Breast epithelium (tissue), 4 donors: ENCODE data around the gene ADAM23. TPM values are rescaled to one million over a fixed set of nuclear protein-coding genes. Genes with fewer than 3 reads are reported as not detected.

Experiments
- DNase-seq, 2 donors: peaks; one replicate each; pipeline ENCODE4 v3.0.0-alpha.2; 2019; ENCODE audit warnings: low spot score in 2 of 2
- H3K27ac ChIP-seq, 2 donors: fragments of 200-600 bp; sonication (generic) in 1 of 2; one replicate each; pipeline ENCODE4 v1.5.1; 2016 to 2019; ENCODE audit warnings: mild to moderate bottlenecking in 1 of 2
- H3K27me3 ChIP-seq, 2 donors: fragments of 200-600 bp; sonication (generic) in 1 of 2; one replicate each; pipeline versions ENCODE4 v1.5.1 to v1.6.0; 2017 to 2019; ENCODE audit warnings: control low read depth in 1 of 2, mild to moderate bottlenecking in 1 of 2
- H3K36me3 ChIP-seq: fragments of 200-600 bp; one replicate; pipeline ENCODE4 v1.5.1; 2019
- H3K4me1 ChIP-seq, 2 donors: fragments of 200-600 bp; sonication (generic); one replicate each; pipeline ENCODE4 v1.5.1; 2016 to 2019; ENCODE audit warnings: control low read depth in 1 of 2
- H3K4me3 ChIP-seq, 3 donors: fragments of 200-600 bp; sonication (generic); 1 replicate in 2 of 3; 2 replicates in 1 of 3; pipeline ENCODE4 v1.5.1; 2016 to 2019; ENCODE audit warnings: mild to moderate bottlenecking in 3 of 3, moderate library complexity in 2 of 3
- H3K9me3 ChIP-seq, 2 donors: fragments of 200-600 bp; sonication (generic) in 1 of 2; one replicate each; pipeline ENCODE4 v1.5.1; 2016 to 2019; ENCODE audit warnings: control low read depth in 1 of 2
- POLR2A ChIP-seq: fragments of 450-650 bp; IDR thresholded peaks from one replicate; pipeline ENCODE4 v1.6.1; 2016; ENCODE audit warnings: antibody characterized with exemption, mild to moderate bottlenecking, moderate library complexity
- POLR2AphosphoS5 ChIP-seq, 3 donors: sonication (generic); formaldehyde crosslinking; IDR thresholded peaks; one replicate each; pipeline ENCODE4 v1.6.1; 2017; ENCODE audit warnings: antibody characterized with exemption in 3 of 3
- intact Hi-C: fragments of 100-400 bp; cut with DNase I; formaldehyde crosslinking; loops from one replicate; pipeline ENCODE4 v1.15.1; 2023; ENCODE audit warnings: low total_unique reads
- total RNA-seq, 3 donors: library from RNA; depleted of rRNA; stranded (reverse); fragments of >200 nt; gene quantifications; one replicate each; pipeline ENCODE4 v1.1.0, GENCODE V29; 2016
- TF ChIP-seq, protein P1 (sequence below), 3 donors: fragments of 450-650 bp; IDR thresholded peaks; one replicate each; pipeline ENCODE4 v1.5.1; 2016 to 2017; ENCODE audit warnings: antibody characterized with exemption in 3 of 3, mild to moderate bottlenecking in 3 of 3, moderate library complexity in 3 of 3

ADAM23 gene
- total RNA-seq, 3 donors from 2014 or later: 0.48 to 2.5 (median 0.66) TPM

DNA sequence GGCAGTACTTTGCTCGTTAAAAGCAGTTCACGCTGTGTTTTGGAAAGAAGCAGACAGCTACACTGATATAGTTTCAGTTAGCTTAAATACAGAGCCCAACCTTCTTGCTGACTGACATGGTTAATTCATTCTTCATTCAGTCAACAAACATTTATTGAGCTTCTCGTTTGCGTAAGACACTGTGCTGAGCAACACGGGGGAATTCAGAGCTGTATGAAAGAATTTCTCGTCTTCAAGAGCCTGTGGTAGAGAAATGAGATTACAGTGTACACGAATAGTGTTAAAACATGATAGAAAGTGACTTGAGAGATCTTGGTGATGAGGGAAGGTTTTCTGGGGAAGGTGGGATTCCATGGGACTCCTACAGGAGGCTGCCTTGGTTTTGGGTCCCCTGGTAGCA is 44.7 kb downstream of the ADAM23 start:
- no peak overlapping the region for H3K4me3 ChIP-seq
- no peaks in the 10 kb centered on the region for H3K9me3 ChIP-seq
- no peaks in the 10 kb centered on the region for H3K4me1 ChIP-seq
- TF ChIP-seq POLR2A: no peak
- TF ChIP-seq, protein P1, sequence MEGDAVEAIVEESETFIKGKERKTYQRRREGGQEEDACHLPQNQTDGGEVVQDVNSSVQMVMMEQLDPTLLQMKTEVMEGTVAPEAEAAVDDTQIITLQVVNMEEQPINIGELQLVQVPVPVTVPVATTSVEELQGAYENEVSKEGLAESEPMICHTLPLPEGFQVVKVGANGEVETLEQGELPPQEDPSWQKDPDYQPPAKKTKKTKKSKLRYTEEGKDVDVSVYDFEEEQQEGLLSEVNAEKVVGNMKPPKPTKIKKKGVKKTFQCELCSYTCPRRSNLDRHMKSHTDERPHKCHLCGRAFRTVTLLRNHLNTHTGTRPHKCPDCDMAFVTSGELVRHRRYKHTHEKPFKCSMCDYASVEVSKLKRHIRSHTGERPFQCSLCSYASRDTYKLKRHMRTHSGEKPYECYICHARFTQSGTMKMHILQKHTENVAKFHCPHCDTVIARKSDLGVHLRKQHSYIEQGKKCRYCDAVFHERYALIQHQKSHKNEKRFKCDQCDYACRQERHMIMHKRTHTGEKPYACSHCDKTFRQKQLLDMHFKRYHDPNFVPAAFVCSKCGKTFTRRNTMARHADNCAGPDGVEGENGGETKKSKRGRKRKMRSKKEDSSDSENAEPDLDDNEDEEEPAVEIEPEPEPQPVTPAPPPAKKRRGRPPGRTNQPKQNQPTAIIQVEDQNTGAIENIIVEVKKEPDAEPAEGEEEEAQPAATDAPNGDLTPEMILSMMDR (IDR thresholded peaks at IDR 0.05): no peak
- TF ChIP-seq POLR2AphosphoS5 (IDR thresholded peaks at IDR 0.05): no peak
- intact Hi-C loops: no loop called here
- DNase-seq: no peak
- no peak overlapping the region for H3K27ac ChIP-seq
- no peaks in the 10 kb centered on the region for H3K36me3 ChIP-seq
- H3K27me3 ChIP-seq: no peaks in the 10 kb centered on the region

DNA sequence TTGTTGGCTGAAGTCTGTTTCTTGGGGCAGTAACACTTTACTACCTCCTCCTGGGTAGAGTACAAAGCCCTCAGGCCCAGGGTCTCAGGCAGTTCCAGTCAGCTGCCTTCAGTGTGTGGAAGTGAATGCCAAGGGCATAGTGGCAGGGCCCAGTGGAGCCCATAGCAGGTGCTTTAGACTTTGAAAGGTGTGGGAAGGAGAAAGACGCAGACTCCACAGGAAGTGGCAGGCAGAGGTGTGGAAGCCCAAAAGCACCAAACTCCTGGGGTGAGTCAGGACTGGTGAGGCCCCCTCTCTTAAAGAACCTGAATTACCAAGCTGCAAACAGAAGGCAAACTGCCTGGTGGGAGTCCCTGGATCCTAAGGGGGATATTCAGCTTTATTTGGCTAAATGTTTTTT is 45.3 kb downstream of the ADAM23 start:
- H3K36me3 ChIP-seq: no peaks in the 10 kb centered on the region
- H3K9me3 ChIP-seq: no peaks in the 10 kb centered on the region
- DNase-seq: no peak
- intact Hi-C loops: no loop called here
- no peaks in the 10 kb centered on the region for H3K4me1 ChIP-seq
- H3K27me3 ChIP-seq: no peaks in the 10 kb centered on the region
- H3K27ac ChIP-seq: no peak overlapping the region
- H3K4me3 ChIP-seq: no peak overlapping the region
- TF ChIP-seq POLR2A (no peak), POLR2AphosphoS5 (IDR thresholded peaks at IDR 0.05) (no peak)
- TF ChIP-seq, protein P1 (IDR thresholded peaks at IDR 0.05): no peak

DNA sequence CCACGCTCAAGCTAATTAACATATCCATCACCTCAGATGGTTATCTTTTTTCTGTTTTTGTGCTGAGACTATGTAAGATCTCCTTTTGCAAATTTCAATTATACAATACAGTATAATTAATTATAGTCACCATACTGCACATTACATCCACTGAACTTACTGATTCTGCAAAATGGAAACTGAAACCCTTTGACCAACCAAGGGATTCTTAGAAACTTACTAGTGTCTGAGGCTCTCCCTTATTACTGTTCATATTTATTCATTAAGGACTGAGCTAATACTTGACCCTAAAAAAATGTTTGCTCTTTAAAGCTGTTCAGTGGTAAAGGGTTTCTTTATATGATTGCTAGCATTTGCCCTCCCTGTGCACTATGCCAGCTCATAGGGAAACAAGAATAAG is 50.7 kb downstream of the ADAM23 start:
- H3K27me3 ChIP-seq: no peaks in the 10 kb centered on the region
- intact Hi-C loops: no loop called here
- DNase-seq: no peak
- TF ChIP-seq POLR2A (no peak), POLR2AphosphoS5 (IDR thresholded peaks at IDR 0.05) (no peak)
- TF ChIP-seq, protein P1 (IDR thresholded peaks at IDR 0.05): no peak
- no peaks in the 10 kb centered on the region for H3K36me3 ChIP-seq
- H3K4me1 ChIP-seq: no peaks in the 10 kb centered on the region
- H3K9me3 ChIP-seq: no peaks in the 10 kb centered on the region
- H3K4me3 ChIP-seq: no peak overlapping the region
- no peak overlapping the region for H3K27ac ChIP-seq

DNA sequence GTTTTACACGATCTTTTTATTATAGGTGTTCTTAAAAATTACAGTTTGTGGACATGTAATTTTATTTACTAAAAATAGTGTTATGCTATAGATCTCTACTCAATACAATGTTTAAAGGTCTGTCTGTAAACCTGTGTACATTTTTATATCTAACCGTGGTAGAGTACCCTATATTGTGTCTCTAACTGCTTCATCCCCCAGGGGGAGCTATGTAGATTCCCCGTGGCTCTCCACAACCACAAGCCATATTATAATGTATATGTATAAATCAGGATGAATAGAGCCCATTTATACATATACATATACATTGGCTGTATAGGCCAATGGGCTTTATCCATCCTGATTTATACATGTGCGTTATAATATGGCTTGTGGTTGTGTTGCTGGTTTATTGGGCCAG is 59.4 kb downstream of the ADAM23 start:
- Histone ChIP-seq H3K36me3 (no peaks in the 10 kb centered on the region), H3K9me3 (no peaks in the 10 kb centered on the region), H3K27me3 (no peaks in the 10 kb centered on the region), H3K4me1 (no peaks in the 10 kb centered on the region), H3K27ac (no peak overlapping the region), H3K4me3 (no peak overlapping the region)
- DNase-seq: no peak
- no peak for TF ChIP-seq POLR2A
- TF ChIP-seq, protein P1 (IDR thresholded peaks at IDR 0.05): no peak
- intact Hi-C loops: no loop called here

DNA sequence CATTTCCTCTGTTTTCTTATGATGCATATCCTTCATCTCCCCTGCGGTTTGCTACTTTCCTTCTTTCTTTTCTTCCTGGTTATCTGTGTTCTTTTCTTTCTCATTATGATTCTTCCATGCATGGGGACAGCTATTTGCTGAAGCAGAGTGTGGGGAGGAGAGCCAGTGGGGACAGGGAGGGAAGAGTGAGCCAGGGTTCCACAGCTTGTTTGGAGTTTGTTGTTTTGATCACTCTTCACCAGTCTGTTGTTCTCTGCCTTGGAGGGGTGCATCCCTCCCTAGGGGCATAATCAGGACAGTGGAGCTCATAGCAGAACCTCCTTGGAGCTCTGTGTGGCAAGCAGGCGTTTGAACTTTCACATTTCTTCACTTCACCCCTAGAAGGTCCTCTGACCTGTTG is 68.0 kb downstream of the ADAM23 start:
- Histone ChIP-seq H3K36me3 (no peaks in the 10 kb centered on the region), H3K4me1 (no peaks in the 10 kb centered on the region), H3K4me3 (no peak overlapping the region), H3K27me3 (no peaks in the 10 kb centered on the region), H3K9me3 (no peaks in the 10 kb centered on the region), H3K27ac (no peak overlapping the region)
- TF ChIP-seq POLR2A: no peak
- no peak for TF ChIP-seq POLR2AphosphoS5 (IDR thresholded peaks at IDR 0.05)
- TF ChIP-seq, protein P1 (IDR thresholded peaks at IDR 0.05): no peak
- intact Hi-C loops: no loop called here
- no peak for DNase-seq
